B cell (primary cell): ENCODE measurements around the gene CDK4.

ENCODE experiments used
- CTCF ChIP-seq: fragments of 200-600 bp; IDR thresholded peaks from one replicate; pipeline ENCODE4 v1.8.0; 2022; ENCODE audit warnings: antibody characterized with exemption, mild to moderate bottlenecking
- EZH2 ChIP-seq: IDR thresholded peaks from 2 replicates; pipeline ENCODE4 v1.6.1; 2012; ENCODE audit warnings: borderline replicate concordance, low read depth, mild to moderate bottlenecking, moderate library complexity, low read length; ENCODE audit not compliant: insufficient read depth, poor library complexity, severe bottlenecking

- TF ChIP-seq CTCF (no peak), EZH2 (no peak)
Observed at GRCh38 chr12:57751432-57751787, 700 bp downstream of the CDK4 start.
